MCF 10A (cell line): ENCODE results near the gene ARHGAP40. TPM values are rescaled to one million over a fixed set of nuclear protein-coding genes. Genes with fewer than 3 reads are reported as not detected.

Experiments used
- BruUV-seq: library from RNA; stranded (reverse); fragments of 400-500 nt; replicated peaks from 2 replicates; lab custom pipeline; 2021; lab: Mats Ljungman, UMichigan
- CTCF ChIA-PET: fragments of 300-600 bp; sonication (Branson Sonifier 250); formaldehyde crosslinking; extraction: SDS; loops from one replicate; lab custom pipeline; 2021; ENCODE audit warnings: antibody characterized with exemption, inconsistent platforms; lab: Yijun Ruan, JAX
- POLR2A ChIA-PET: fragments of 300-600, 350-650 bp; sonication (Branson Sonifier 250); formaldehyde crosslinking; extraction: SDS; loops from one replicate; lab custom pipeline; 2020; ENCODE audit warnings: antibody characterized with exemption, inconsistent platforms; lab: Yijun Ruan, JAX
- DNase-seq: peaks from one replicate; pipeline ENCODE4 v3.0.0-alpha.2; 2018; ENCODE audit not compliant: unreplicated experiment
- H3K27ac Mint-ChIP-seq: one replicate; pipeline ENCODE4 v1.8.0; 2022; ENCODE audit warnings: mild to moderate bottlenecking, low read depth, mixed read lengths; ENCODE audit not compliant: unreplicated experiment
- H3K27me3 Mint-ChIP-seq: one replicate; pipeline ENCODE4 v1.8.0; 2022; ENCODE audit warnings: mixed read lengths; ENCODE audit not compliant: insufficient read depth, unreplicated experiment
- H3K36me3 Mint-ChIP-seq: one replicate; pipeline ENCODE4 v1.8.0; 2022; ENCODE audit warnings: mild to moderate bottlenecking, moderate library complexity, mixed read lengths; ENCODE audit not compliant: insufficient read depth, unreplicated experiment
- H3K4me1 Mint-ChIP-seq: one replicate; pipeline ENCODE4 v1.8.0; 2022; ENCODE audit warnings: mixed read lengths; ENCODE audit not compliant: insufficient read depth, unreplicated experiment
- H3K4me3 Mint-ChIP-seq: one replicate; pipeline ENCODE4 v1.8.0; 2022; ENCODE audit warnings: mild to moderate bottlenecking, moderate library complexity, mixed read lengths; ENCODE audit not compliant: unreplicated experiment
- H3K9me3 Mint-ChIP-seq: one replicate; pipeline ENCODE4 v1.8.0; 2022; ENCODE audit warnings: mixed read lengths; ENCODE audit not compliant: unreplicated experiment
- intact Hi-C: fragments of 100-400 bp; cut with micrococcal nuclease; formaldehyde crosslinking; loops from 2 replicates; pipeline ENCODE4 v1.14.1; 2022
- total RNA-seq: library from RNA; stranded (reverse); gene quantifications from 2 replicates; pipeline ENCODE4 v1.2.3, GENCODE V29; 2022
- TF ChIP-seq, protein P1 (sequence below): fragments of 200-600 bp; IDR thresholded peaks from one replicate; pipeline ENCODE4 v1.8.0; 2022; ENCODE audit warnings: antibody characterized with exemption, mild to moderate bottlenecking; ENCODE audit not compliant: unreplicated experiment

ARHGAP40 gene
- total RNA-seq, 1 experiment from 2014 or later: not detected

DNA sequence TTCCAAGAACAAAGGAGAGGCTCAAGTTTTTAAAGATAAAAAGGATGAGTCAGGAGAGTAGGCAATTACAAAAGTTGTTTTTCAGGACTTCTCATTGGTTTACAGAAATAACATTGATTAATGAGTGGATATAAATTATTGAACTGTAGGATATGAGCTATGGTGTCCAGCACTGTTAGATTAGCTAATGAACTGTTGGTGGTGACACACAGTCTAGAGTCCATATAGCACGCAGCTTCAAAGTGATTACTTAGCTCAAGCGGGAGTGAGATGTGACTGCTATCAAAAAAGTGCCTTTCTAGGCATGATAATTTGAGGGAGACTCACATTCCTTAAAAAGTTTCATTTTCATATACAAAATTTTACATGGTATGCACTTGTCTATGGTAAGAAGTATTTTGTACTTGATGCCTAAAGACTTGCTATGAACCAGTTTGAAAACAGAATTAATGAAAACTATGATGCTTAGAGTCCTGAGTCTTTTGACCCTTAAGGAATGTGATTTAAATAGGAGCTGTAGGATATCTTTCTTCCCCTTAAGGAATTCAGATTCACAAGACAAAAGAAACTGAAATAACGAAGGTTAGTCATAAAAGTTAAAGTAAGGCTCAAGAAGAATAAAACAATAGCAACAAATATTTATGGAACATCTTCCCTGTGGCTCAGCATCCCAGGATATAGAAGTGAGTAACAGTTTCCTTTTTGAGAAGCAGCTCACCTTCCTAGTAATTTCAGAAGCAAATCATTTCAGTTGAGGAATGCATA, 42.8 kb upstream of the ARHGAP40 start:
- TF ChIP-seq, protein P1, sequence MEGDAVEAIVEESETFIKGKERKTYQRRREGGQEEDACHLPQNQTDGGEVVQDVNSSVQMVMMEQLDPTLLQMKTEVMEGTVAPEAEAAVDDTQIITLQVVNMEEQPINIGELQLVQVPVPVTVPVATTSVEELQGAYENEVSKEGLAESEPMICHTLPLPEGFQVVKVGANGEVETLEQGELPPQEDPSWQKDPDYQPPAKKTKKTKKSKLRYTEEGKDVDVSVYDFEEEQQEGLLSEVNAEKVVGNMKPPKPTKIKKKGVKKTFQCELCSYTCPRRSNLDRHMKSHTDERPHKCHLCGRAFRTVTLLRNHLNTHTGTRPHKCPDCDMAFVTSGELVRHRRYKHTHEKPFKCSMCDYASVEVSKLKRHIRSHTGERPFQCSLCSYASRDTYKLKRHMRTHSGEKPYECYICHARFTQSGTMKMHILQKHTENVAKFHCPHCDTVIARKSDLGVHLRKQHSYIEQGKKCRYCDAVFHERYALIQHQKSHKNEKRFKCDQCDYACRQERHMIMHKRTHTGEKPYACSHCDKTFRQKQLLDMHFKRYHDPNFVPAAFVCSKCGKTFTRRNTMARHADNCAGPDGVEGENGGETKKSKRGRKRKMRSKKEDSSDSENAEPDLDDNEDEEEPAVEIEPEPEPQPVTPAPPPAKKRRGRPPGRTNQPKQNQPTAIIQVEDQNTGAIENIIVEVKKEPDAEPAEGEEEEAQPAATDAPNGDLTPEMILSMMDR: no peak
- no TSS peak for BruUV-seq
- Mint-ChIP-seq H3K9me3 (no peaks in the 10 kb centered on the region), H3K27ac (no peak overlapping the region), H3K4me1 (no peaks in the 10 kb centered on the region), H3K36me3 (peaks cover 50% of the 10 kb centered on the region), H3K4me3 (no peak overlapping the region), H3K27me3 (no peaks in the 10 kb centered on the region)
- intact Hi-C loops: no loop called here
- no peak for DNase-seq
- ChIA-PET POLR2A (interaction anchor here (1.0 to 2.4 kb wide), 3 partner anchors 11 to 332 kb away, joined by 3 to 10 read pairs (median 3); no protein-coding TSS in a partner anchor), CTCF (interaction anchor here (0.6 to 1.7 kb wide), 2 partner anchors 10 to 20 kb away, joined by 3 to 4 read pairs; no protein-coding TSS in a partner anchor)

DNA sequence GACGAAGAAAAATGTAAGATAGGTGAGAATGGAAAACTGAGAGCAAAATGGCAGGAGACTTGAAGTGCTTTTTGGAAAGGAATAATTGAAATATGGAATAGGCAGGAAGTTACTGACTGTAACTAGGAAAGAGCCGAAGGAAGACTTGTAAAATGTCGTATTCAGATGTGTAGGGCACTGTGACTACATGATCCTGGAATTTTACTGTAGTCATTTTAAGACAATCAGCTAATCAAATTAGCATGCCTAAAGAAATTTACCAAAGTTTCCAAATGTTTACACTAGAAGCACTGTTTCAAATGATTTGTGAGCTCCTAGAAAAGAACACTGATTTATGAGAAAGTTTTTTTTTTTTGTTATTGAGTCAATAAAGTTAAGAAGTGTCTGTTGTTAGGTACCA, 41.8 kb upstream of the ARHGAP40 start:
- Mint-ChIP-seq H3K9me3 (no peaks in the 10 kb centered on the region), H3K27me3 (no peaks in the 10 kb centered on the region), H3K27ac (no peak overlapping the region), H3K36me3 (peaks cover 50% of the 10 kb centered on the region), H3K4me3 (no peak overlapping the region), H3K4me1 (no peaks in the 10 kb centered on the region)
- ChIA-PET CTCF (interaction anchor here (1.0 to 1.7 kb wide), 2 partner anchors 9 to 15 kb away, joined by 3 to 4 read pairs; no protein-coding TSS in a partner anchor), POLR2A (interaction anchor here (1.0 to 2.4 kb wide), 2 partner anchors 10 to 114 kb away, joined by 4 to 10 read pairs; no protein-coding TSS in a partner anchor)
- TF ChIP-seq, protein P1: no peak
- intact Hi-C loops: no loop called here
- DNase-seq: no peak
- no TSS peak for BruUV-seq

DNA sequence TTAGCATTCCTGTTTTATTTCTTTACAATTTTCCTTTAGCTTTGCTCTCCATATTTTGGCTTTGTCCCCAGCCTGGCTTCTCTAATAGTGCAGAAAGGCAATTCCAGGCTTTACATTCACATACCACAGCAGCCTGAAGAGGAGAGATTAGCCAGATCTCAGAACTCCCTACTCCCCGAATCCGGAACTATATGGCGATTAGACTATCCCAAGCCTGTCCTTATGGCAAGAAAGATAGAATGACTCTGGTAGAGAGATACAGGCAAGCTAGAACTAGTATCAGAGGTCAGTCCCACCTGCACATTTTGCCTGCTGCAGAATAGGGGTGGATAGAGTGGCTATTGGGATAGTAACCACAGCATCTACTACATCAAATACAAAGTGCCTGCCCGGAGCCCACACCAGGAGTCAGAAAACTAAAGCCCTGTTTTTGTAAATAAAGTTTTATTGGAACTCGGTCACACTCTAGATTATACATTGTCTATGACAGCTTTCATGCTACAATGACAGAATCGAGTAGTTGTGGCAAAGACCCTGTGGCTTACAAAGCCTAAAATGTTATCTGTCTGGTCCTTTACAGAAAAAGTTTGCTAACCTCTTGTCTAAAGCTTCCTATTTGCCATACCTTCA, 37.7 kb upstream of the ARHGAP40 start:
- no peaks in the 10 kb centered on the region for H3K27me3 Mint-ChIP-seq
- H3K4me1 Mint-ChIP-seq: no peaks in the 10 kb centered on the region
- H3K27ac Mint-ChIP-seq: no peak overlapping the region
- no peak overlapping the region for H3K4me3 Mint-ChIP-seq
- no peaks in the 10 kb centered on the region for H3K9me3 Mint-ChIP-seq
- no TSS peak for BruUV-seq
- intact Hi-C loops: no loop called here
- TF ChIP-seq, protein P1: no peak
- H3K36me3 Mint-ChIP-seq: peaks cover 67% of the 10 kb centered on the region
- ChIA-PET POLR2A (interaction anchor here (0.6 to 2.1 kb wide), 2 partner anchors 8 to 273 kb away, joined by 3 to 5 read pairs; no protein-coding TSS in a partner anchor), CTCF (no interaction called here)
- DNase-seq: no peak

DNA sequence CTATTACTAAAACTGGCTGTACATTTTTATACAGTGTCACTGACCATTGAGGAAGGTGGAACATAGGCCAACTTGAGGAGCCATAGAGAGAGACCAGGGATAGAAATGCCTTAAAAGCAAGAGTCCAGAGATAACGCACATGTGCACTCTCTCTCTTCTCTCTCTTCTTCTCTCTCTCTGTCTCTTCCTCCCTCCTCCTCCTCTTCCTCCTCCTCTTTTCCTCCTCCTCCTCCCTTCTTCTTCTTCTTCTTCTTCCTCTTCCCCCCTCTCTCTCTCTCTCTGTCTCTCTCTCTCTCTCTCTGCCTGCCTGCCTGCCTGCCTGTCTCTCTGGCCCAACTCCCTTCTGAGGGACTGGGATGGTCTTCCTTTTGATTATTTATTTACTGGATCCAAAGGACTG, 36.9 kb upstream of the ARHGAP40 start:
- no TSS peak for BruUV-seq
- Mint-ChIP-seq H3K4me3 (no peak overlapping the region), H3K36me3 (peaks cover 62% of the 10 kb centered on the region), H3K27ac (no peak overlapping the region), H3K9me3 (no peaks in the 10 kb centered on the region), H3K4me1 (no peaks in the 10 kb centered on the region), H3K27me3 (no peaks in the 10 kb centered on the region)
- TF ChIP-seq, protein P1: no peak
- ChIA-PET CTCF (interaction anchor here (0.5 kb wide), 1 partner anchor 26 kb away, joined by 5 read pairs; no protein-coding TSS in a partner anchor), POLR2A (no interaction called here)
- intact Hi-C loops: no loop called here
- DNase-seq: no peak
